ENCODE results near the gene ADCY5.

GRCh38 chr3:123384256-123384655, 64.6 kb downstream of the ADCY5 start:
- no peak for TF ChIP-seq CTCF (IDR thresholded peaks at IDR 0.05; ENCODE audit: poor library complexity)
- TF ChIP-seq EZH2 (IDR thresholded peaks at IDR 0.05; ENCODE audit: borderline replicate concordance), result no peak
- TF ChIP-seq EZH2phosphoT487 (IDR thresholded peaks at IDR 0.05; ENCODE audit: low read depth, severe bottlenecking, unreplicated experiment), result no peak
